Measurements from ENCODE around the gene SUSD3. TPM values are rescaled to one million over a fixed set of nuclear protein-coding genes. Genes with fewer than 3 reads are reported as not detected.

Gene SUSD3
- total and polyA plus RNA-seq, 8 donors, result 1.7 to 4.5 (median 2.6) TPM; not detected in 2

- Histone ChIP-seq H3K4me3 (no peak overlapping the region), H3K27ac (no peak overlapping the region), H3K9me3 (no peaks in the 10 kb centered on the region), H3K36me3 (peaks cover 0 to 3% (median under 1%) of the 10 kb centered on the region in 4 donors), H3K27me3 (no peaks in the 10 kb centered on the region), H3K4me1 (peaks cover 0 to 9% (median 0%) of the 10 kb centered on the region in 4 donors)
- no peak for DNase-seq
- 91 to 95% (median 93%) methylated on average over 9 to 13 of the region's 13 CpGs for WGBS, 5 donors
- no peak for TF ChIP-seq POLR2A (IDR thresholded peaks at IDR 0.05)
- TF ChIP-seq POLR2AphosphoS5 (IDR thresholded peaks at IDR 0.05), result no peak
- no peak for TF ChIP-seq CTCF (IDR thresholded peaks at IDR 0.05)
- no peak for TF ChIP-seq EP300 (IDR thresholded peaks at IDR 0.05)
- intact Hi-C loops (cut with DNase I; ENCODE audit: low total_unique reads), result no loop called here
Measured at GRCh38 chr9:93079371-93079770, 20.9 kb downstream of the SUSD3 start.

GRCh38 chr9:93080406-93080805 lies 21.9 kb downstream of the SUSD3 start:
- WGBS, 5 donors, result 91 to 94% (median 93%) methylated on average over 9 of the region's 9 CpGs
- TF ChIP-seq POLR2AphosphoS5 (IDR thresholded peaks at IDR 0.05) (no peak), CTCF (IDR thresholded peaks at IDR 0.05) (no peak), POLR2A (IDR thresholded peaks at IDR 0.05) (no peak), EP300 (IDR thresholded peaks at IDR 0.05) (no peak)
- DNase-seq, result no peak

GRCh38 chr9:93081081-93081529 lies 22.6 kb downstream of the SUSD3 start:
- Histone ChIP-seq H3K9me3 (no peaks in the 10 kb centered on the region), H3K36me3 (peaks cover 0 to 12% (median 6%) of the 10 kb centered on the region in 4 donors), H3K27me3 (no peaks in the 10 kb centered on the region), H3K4me1 (peaks cover 0 to 9% (median 0%) of the 10 kb centered on the region in 4 donors), H3K27ac (peak overlapping the region in 1 of 5 donors; percentile 36), H3K4me3 (no peak overlapping the region)
- peak in 1 of 2 donors; percentile 12 for DNase-seq
- intact Hi-C loops (cut with DNase I; ENCODE audit: low total_unique reads), result no loop called here
- no peak for TF ChIP-seq POLR2AphosphoS5 (IDR thresholded peaks at IDR 0.05)
- no peak for TF ChIP-seq EP300 (IDR thresholded peaks at IDR 0.05)
- no peak for TF ChIP-seq CTCF (IDR thresholded peaks at IDR 0.05)
- no peak for TF ChIP-seq POLR2A (IDR thresholded peaks at IDR 0.05)
- WGBS, 5 donors, result 92 to 97% (median 95%) methylated on average over 8 to 10 of the region's 10 CpGs

More at GRCh38 chr9:93080406-93080805, 21.9 kb downstream of the SUSD3 start:
- Histone ChIP-seq H3K27me3 (no peaks in the 10 kb centered on the region), H3K9me3 (no peaks in the 10 kb centered on the region), H3K27ac (no peak overlapping the region), H3K36me3 (peaks cover 0 to 8% (median 6%) of the 10 kb centered on the region in 4 donors), H3K4me1 (peaks cover 0 to 9% (median 0%) of the 10 kb centered on the region in 4 donors), H3K4me3 (no peak overlapping the region)
- intact Hi-C loops (cut with DNase I; ENCODE audit: low total_unique reads), result no loop called here

- TF ChIP-seq POLR2A (IDR thresholded peaks at IDR 0.05) (no peak), CTCF (IDR thresholded peaks at IDR 0.05) (no peak), EP300 (IDR thresholded peaks at IDR 0.05) (no peak), POLR2AphosphoS5 (IDR thresholded peaks at IDR 0.05) (no peak)
- intact Hi-C loops (cut with DNase I; ENCODE audit: low total_unique reads), result no loop called here
- WGBS, 5 donors, result 54 to 80% (median 76%) methylated on average over 3 of the region's 3 CpGs
- peak in 1 of 2 donors; percentile 34 for DNase-seq
- Histone ChIP-seq H3K36me3 (peaks cover 0 to 12% (median 6%) of the 10 kb centered on the region in 4 donors), H3K27ac (peak overlapping the region in 2 of 5 donors; percentile 23 to 36), H3K27me3 (no peaks in the 10 kb centered on the region), H3K9me3 (no peaks in the 10 kb centered on the region), H3K4me1 (peaks cover 0 to 9% (median 0%) of the 10 kb centered on the region in 4 donors), H3K4me3 (no peak overlapping the region)
Measured at GRCh38 chr9:93081931-93082330, 23.4 kb downstream of the SUSD3 start.
